Activated T-cell treated with anti-CD3 and anti-CD28 coated beads, Interleukin-2, amount 50 U/mL, for 48 hours (primary cell): ENCODE data around the gene KIF17.

ENCODE experiments used
- DNase-seq, 2 experiments: peaks; one replicate each; pipeline ENCODE4 v3.0.0-alpha.2; 2020

Gene KIF17

DNA sequence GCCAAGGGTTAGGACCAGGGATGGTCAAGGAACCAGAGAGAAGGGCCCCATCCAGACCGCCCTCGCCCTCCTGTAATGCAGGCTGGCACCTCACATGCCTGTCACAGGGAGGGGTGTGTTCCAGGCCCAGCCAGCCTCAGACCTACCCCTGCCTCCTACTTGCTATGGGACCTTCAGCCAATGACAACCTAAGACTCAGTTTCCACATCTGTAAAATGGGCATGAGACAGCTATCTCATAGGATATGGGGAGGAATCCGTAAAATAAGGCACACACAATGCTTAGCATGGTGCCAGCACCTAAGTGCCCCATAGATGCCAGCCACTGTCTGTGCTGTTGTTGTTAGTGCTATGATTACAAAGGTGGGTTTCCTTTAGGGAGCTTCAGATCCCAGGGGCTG is 7.9 kb downstream of the KIF17 start:
- no peak for DNase-seq

DNA sequence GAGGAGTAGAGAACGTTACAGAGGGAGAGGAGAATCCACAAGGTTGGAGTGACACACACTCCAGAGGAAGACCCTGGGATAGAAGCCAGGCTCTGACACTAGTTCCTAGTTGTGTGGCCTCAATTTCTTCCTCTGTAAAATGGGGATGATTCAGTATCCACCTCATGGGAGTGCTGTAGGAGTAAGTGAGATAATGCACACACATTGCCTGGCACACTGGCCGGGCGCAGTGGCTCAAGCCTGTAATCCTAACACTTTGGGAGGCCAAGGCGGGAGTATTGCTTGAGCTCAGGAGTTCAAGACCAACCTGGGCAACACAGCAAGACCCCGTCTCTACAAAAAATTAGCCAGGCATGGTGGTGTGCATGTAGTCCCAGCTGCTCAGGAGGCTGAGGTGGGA is 8.9 kb downstream of the KIF17 start:
- no peak for DNase-seq

DNA sequence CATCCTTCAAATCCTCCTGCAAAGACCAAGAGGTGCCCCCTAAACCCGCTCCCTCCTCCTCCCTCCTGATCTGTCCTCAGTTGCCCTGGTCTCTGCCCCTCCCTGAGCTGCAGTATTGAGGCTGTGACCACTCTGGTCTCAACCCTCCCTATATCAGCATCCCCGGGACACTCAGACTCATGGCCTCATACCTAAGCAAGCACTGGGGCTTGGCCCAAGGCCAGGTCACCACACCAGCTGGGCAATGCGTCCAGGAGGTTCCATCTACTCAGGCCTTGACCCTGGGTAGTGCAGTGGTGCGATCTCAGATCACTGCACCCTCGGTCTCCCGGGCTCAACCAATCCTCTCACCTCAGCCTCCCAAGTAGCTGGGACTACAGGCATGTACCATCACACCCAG is 9.8 kb downstream of the KIF17 start:
- DNase-seq = no peak

DNA sequence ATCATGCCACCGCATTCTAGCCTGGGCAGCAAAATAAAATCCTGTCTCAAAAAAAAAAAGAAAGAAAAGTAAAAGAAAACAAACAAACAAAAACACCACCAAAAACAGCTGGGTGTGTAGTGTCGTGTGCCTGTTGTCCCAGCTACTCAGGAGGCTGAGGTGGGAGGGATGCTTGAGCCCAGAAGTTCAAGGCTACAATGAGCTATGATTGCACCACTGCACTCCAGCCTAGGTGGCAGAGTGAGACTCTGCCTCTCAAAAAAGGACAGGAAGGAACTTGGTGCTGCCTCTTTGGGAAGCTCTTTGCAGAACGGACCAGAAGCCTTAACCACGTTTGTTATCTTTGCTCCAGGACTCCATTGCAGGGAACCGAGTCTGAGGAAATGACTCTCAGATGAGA is 11.0 kb downstream of the KIF17 start:
- no peak for DNase-seq

DNA sequence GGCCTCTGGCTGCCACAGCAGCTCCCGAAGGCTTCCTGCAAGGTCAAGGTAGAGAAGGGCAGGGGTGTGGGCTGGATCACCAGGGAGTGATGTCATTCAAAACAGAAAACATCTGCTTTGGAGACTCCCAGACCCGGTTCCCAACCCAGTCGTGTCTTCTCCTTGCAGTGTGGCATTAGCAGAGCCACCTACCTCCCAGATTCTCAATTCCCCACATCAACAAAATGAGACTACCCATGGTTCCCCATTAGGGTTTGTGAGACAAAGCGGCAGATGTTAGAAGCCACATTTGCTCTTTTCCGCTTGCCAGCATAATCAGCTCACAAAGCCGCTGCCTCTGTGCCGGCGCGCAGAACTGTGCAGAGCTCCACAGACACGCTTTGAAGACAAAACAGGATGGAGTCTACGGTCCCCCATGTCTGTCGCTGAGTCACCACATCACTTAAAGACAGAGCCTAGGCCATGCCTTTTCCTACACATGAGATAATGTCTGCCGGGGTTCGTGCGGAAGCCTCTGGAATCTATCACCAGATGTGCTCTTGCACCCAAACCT is 12.5 kb downstream of the KIF17 start:
- no peak for DNase-seq

DNA sequence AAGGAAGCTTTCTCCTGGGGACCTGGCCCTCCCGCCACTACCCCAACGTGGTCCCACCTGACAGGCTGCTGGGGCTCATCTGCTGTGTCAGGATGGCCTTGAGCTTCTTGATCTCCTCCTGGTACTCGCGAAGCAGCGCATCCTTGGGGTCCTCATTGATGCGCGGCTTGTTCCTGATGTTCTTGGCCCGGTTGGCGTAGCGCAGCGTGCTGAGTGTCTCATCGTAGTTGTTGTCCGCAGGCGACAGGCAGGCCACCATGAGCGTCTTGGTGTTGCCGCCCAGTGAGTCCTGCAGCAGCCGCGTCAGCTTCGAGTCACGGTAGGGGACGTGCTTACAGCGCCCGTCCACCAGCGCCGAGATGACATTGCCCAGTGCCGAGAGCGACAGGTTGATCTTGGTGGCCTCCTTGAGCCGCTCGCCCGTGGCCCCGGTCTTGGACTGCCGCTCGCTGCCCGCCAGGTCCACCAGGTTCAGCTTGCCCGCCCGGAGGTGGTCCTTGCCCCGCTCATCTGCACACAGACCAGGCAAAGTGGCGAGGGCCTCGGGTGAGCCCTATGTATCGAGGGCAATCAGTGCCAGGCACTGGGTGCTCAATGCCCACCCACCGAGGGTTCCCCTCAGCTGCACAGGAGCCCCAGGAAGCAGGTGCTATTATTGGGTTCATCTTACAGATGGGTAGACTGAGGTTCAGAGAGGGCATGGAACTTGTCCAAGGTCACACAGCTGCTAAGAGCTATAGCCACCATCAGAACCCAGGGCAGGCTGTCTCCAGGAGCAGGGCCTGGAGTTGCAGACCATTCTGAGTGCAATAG is 13.2 kb downstream of the KIF17 start:
- DNase-seq = no peak

DNA sequence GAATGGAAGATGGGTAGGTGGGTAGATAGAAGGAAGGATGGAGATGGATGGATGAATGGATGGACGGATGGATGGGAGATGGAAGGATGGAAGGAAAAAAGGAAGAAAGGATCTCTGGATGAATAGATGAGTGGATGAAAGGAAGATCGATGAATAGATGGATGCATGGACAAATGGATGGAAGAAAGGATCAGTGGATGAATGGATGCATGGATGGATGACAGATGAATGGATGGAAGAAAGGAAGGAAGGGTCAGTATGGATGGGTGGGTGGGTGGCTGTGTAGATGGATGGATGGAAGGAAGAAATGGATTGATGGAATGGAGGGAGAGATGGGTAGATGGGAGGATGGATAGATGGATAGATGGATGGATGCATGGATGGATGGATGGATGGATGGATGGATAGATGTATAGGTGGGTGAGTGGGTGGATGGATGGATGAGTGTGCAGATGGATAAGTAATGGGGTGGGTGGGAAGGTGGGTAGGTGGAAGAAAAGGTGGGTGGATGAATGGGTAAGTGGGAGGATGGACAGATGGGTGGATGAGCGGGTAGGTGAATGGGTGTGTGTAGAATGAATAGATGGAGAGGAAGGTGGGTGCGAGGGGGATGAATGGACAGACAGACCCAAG is 14.6 kb downstream of the KIF17 start:
- no peak for DNase-seq

DNA sequence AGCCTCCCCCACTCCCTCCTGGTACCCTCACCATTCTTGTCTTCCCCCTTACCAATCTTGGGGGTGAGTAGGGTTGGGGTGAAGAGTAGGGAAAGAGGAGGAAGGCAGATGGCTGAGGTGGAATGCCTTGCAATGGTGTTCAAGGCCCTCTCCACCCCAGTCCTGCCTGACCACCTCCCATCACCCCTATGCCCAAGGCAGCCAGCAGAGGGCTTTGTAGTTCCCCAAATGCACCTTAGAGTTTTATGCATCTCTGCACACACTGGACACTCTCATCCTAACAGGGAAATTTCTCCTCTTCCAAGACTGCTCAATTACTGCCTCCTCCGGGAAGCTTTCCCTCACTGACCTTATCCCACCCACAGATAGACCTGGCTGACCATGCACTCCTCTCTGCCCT is 15.4 kb downstream of the KIF17 start:
- DNase-seq = no peak

DNA sequence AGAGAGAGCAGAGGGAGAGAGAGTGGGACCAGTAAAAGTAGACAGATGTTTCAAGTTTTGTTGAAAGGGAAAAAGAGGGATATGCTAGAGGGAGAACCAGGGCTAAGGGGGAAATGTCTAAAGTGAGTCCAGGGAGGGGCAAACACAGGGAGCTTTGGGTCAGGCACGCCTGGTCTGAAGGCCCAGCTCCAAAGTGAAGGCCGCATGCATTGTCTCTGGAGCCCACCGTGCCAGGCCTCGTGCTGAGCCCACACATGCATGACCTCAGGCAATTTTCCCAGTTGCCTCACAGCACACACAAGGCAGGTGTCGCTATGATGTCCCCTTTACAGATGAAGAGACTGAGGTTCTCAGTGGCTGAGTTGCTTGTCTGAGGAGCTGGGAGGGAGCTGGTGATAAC is 16.0 kb downstream of the KIF17 start:
- DNase-seq = no peak

DNA sequence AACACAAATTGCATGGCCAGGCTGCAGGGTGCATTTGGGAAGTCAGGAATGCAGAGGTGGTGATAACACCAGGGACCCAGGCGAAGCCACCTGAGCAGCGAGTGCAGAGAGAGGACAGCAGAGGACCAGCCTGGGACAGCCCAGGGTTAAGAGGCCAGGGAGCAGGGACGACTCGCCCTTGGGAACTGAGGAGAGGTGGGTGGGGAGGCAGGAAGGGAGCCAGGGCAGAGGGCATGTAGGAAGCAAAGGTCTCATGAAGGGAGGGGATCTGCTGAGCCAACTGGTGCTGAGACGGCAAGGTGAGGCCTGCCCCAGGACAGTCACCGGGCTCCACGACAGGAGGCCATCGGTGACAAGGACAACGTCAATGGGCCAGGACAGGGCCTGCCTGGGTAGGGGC is 16.4 kb downstream of the KIF17 start:
- no peak for DNase-seq

DNA sequence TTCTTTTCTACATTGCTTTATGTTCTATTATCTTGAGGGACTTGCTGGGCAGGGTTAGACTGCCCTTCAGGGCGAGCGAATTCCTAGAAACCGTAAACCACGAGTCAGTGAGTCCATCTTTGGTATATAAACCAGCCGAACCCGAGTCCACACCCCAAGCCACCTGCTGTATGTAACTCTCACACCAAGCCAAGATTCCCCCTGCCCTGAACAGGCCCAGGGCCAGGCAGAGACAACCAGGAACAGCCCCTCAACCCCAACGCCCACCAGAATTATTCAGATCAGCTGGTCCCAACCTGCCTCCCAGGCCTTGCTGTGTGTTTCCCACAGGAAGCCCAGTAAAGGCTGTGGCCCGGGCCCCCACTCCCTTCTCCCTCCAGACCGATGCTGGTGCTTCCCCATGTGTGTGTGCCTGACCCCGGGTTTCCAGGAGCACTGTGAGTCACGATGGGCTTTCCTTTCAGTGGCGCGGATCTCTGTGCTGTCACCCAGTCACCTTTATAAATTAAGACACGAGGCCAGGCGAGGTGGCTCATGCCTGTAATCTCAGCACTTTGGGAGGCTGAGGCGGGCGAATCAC is 17.1 kb downstream of the KIF17 start:
- no peak for DNase-seq

DNA sequence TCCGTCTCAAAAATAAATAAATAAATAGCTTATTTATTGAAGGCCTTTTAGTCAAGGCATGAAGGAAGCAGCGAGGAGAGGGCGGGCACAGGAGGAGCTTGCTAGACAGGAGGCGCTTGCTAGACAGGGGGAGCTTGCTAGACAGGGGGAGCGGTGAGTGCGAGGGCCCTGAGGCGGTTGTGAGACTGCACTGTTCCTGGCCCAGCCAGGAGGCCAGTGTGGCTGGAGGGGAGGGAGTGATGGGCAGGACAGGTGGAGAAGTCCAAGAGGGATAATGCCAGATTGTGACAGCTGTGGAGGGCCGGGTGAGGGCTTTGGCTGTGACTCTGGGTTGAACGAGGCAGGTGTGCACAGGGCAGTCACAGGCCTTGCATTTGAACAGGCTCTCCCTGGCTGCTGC is 18.2 kb downstream of the KIF17 start:
- DNase-seq = no peak

DNA sequence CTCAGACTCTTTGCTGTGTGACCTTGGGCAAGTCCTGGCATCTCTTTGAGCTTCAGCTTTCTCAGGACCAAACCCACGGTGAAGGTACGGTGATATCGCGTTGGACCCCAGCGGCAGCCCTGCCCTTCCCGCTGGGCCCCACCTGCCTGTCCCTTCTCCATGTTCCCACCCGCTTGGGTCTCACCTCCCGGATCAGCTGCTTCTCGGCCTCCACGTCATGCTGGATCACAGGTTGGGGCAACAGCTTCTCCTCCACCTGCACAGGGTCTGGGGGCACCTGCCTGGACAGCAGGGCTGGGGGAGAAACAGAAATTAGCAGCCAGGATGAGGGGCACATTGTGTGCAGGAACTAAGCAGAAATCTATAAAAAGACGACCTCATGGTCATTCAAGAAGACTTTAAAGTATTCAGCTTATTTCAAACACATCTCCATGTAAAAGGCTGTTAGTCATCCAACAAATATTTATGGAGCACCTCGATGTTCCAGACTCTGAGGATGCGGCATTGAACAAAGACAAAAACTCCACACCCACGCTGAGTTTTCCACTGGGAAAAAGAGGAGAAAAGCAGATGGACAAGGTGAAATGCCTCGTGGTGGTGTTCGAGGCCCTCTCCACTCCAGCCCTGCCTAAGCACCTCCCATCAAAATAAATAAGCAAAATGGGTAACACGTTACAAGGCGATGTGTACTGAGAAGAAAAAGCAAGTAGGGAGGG is 19.5 kb downstream of the KIF17 start:
- DNase-seq = no peak

DNA sequence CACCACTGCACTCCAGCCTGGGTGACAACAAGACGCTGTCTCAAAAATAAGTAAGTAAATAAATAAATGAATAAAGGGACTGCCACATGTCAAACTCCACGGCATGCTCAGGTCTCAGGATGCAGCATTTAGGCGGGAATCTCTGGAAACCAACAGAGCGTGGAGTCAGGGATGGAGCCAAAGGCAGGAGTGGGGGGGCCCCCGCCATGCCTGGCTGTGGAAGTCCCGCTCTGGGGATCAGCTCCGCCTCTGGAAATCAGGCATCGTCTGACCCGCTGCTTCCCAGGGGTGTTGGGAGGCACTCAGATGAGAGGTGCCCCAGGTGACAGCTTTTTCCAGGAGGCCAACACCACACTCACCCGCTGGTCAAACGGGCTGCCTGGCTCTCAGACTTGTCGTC is 20.2 kb downstream of the KIF17 start:
- DNase-seq = no peak

DNA sequence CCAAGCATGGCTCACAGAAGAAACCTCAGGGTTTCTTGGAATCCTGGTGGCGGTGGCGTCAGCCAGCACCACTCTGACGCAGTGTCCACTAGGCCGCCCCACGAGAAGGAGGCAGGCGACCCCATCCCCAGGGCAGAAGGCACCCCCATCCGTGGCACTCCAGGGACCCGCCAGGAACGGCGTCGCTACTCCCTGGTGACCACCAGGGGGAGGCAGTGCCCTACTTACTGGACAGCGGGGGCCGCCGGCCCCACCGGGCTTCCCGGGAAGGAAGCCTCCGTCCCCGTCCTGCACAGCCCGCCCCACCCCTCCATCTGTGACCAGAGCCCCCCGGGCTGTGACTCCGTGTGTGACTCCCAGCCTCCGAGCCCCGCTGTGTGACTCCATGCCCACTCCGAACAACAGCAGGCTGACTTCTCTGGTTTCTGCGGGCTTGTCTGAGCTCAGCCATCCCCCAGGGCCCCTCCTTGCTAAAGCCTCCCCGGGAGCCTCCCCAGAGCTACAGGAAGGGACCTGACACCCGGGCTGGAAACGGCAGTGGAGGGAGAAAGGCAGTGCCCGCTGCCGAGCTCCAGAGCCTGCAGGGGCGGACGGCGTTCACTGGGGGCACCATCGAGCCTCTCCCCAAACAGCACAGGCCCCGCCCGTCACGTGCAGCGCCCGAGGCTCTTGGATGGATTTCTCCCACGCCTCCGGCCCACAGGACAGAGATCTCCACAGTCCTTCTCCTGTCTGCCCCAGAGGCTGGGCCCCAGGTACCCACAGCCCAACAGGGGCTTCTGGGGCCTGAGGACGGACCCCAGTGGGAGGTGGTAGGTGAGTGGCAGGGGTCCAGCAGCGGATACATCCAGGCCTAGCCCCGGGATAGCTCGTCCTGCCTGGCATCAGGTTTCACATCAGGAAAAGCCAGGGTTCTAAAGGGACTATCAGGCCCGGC is 21.1 kb downstream of the KIF17 start:
- peak; percentile 80 to 84 for DNase-seq

DNA sequence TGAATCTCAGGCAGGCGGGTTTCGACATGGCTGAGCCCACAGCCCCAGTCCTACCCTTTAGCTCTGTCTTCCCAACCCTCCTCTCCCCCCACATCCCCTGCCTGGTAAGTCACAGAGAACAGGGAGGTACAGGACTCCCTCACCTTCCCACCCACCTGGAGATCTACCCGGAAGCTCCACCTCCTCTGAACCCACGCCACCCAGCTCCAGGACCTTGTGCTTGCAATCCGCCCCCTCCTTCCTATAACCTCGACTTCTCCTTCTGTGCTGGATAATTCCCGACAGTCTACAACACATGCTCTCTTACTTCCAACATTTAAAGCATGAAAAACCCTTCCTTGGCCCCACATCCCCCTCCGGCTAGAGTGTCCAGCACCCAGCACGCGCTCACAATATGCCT is 22.3 kb downstream of the KIF17 start:
- DNase-seq = no peak

DNA sequence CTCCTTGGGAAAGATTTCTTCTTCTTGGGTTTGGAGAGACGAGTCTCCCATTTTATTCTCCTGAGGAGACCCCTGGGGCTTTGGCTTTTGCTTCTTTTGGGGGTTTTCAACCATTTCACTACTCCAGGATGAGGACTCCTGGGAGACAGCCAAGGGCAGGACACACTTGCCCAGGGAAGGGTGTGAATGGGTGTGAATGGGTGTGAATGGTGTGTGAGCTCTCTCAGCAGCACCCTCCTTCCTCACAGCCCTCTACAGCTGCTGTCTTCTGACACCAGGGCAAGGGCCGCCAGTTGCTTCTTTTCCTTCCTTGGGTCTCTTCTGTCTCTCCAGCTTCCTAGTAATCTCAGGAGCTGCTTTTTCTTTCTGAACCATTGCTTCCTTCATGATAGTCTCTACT is 24.2 kb downstream of the KIF17 start:
- no peak for DNase-seq

DNA sequence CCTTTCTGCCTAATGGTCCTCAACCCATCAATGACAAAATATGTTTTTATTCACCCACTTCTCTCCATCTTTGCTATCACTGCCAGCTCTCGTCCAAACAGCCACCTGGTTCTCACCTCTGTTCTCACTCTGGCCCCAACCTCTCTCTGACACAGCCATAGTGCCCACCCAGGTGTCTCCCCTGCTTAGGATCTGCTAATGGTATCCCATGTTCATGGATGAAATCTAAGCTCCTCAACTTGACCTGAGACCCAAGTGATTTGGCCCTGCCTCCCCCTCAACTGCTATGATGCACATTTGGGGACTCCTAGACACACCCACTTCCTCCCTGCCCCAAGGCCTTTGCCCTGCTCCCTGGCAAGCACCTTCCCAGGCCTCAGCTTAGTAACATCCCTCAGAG is 25.9 kb downstream of the KIF17 start:
- DNase-seq = no peak

DNA sequence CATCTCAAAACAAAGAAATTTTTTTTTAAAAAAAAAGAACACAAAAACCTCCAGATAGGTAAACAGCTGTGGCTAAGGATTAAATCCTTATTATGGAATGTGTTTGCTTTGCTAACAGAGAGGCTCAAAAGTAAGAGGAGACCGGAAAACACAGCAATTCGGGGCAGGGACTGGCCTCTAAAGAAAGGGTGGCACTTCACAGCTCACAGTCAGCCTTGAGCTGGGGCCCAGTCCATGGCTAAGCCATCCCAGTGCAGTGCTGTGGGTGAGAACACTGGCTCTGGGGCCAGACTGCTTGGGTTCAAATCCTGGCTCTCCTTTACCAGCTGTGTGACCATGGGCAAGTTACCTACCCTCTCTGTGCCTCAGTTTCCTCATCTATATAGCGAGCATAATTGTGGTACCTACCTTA is 28.2 kb downstream of the KIF17 start:
- DNase-seq = no peak

DNA sequence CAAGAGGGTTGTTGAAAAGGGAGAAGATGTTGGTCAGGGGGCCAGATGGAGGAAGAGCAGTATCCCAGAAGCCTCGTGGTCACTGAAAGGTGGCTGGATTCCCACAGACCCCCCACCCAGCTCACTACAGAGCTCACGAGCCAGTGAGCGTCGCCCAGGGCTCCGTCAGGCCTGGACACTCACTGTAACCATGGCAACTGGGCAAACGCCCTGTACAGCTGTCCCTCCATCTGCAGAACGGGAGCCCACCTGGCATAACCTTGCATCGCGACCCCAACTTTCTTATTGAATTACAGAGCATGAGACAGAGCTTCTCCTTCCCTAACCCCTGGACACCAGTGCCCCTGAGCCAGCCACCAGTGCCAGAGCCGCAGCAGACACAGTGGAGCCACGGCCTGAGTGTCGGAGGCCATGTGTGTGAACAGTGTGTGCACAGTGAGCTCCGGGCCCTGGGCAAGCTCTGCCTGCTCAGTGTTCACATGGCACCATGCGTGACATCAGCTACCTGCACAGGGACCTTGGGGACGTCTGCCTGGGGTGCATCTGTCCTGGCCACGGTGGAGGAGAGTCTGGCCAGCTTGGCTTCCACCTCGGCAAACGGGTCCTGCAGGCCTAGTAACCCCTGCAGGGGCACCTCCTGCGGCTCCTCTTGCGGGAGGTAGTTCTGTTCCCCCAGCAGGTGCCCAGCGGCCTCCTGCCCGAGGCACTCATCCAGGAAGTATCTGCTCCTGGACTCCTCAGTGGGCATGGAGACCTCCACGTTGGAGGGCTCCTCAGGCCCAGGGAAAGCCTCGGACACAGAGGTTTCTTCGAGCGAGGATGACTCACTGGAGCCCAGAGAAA is 30.7 kb downstream of the KIF17 start:
- no peak for DNase-seq

DNA sequence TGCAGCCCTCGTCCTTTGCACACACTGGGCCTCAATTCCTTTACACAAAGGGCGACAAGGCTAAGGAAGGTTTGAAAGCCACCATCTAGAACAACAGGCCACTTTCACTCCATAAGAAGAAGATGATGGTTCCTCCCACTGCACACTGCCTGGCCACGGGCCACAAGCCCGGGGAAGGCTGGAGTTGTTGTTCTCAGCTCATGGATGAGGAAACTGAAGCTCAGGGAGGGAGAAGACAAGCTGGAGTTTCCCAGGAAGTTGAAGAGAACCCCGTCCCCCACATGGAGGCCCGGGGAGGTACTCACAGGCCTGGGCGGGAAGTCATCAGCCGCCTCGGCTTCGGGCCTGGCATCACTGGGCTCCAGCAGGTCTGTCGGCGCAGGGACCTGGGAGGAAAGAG is 32.1 kb downstream of the KIF17 start:
- no peak for DNase-seq
